DMS79 (cell line): ENCODE data around the gene FUNDC2.
"Not testable (repeated sequence)": the region's sequence is repeated elsewhere in the genome, so short reads cannot be mapped to it uniquely, and the experiment has no call there.

Experiments used
- DNase-seq: peaks from one replicate; lab custom pipeline; 2025; lab: John Stamatoyannopoulos, UW

Gene FUNDC2

GRCh38 chrX:155026727-155027508, at the start of gene FUNDC2:
Gene FUNDC2 (plus strand): TSS chrX:155026844. CDS start chrX:155026939, 95 bp downstream.
- DNase-seq, result peak; percentile 81

- no peak for DNase-seq
Observed at GRCh38 chrX:154979629-154980028, 47.0 kb upstream of the FUNDC2 start.

- DNase-seq, result peak; percentile 21
Observed at GRCh38 chrX:154980330-154981115, 46.1 kb upstream of the FUNDC2 start.

- DNase-seq, result peak; percentile 16
Observed at GRCh38 chrX:154981116-154981411, 45.6 kb upstream of the FUNDC2 start.

GRCh38 chrX:154986826-154987575, 39.6 kb upstream of the FUNDC2 start:
- no peak for DNase-seq

GRCh38 chrX:154987940-154988339, 38.7 kb upstream of the FUNDC2 start:
- no peak for DNase-seq

GRCh38 chrX:154988719-154989118, 37.9 kb upstream of the FUNDC2 start:
- no peak for DNase-seq

- no peak for DNase-seq
Observed at GRCh38 chrX:154990496-154990895, 36.1 kb upstream of the FUNDC2 start.

- DNase-seq, result no peak
Observed at GRCh38 chrX:154991039-154991438, 35.6 kb upstream of the FUNDC2 start.

GRCh38 chrX:154991476-154991875, 35.2 kb upstream of the FUNDC2 start:
- no peak for DNase-seq

- DNase-seq, result no peak
Observed at GRCh38 chrX:154998204-154998880, 28.3 kb upstream of the FUNDC2 start.

GRCh38 chrX:155000841-155001240, 25.8 kb upstream of the FUNDC2 start:
- DNase-seq, result no peak

GRCh38 chrX:155001873-155002272, 24.8 kb upstream of the FUNDC2 start:
- DNase-seq, result no peak

- DNase-seq, result no peak
Observed at GRCh38 chrX:155005190-155005589, 21.5 kb upstream of the FUNDC2 start.

GRCh38 chrX:155006379-155006778, 20.3 kb upstream of the FUNDC2 start:
- not testable (repeated sequence) for DNase-seq

- not testable (repeated sequence) for DNase-seq
Observed at GRCh38 chrX:155006913-155007671, 19.6 kb upstream of the FUNDC2 start.

- not testable (repeated sequence) for DNase-seq
Observed at GRCh38 chrX:155008578-155008977, 18.1 kb upstream of the FUNDC2 start.

- DNase-seq, result no peak
Observed at GRCh38 chrX:155009994-155010472, 16.6 kb upstream of the FUNDC2 start.

- no peak for DNase-seq
Observed at GRCh38 chrX:155020591-155020990, 6.1 kb upstream of the FUNDC2 start.

GRCh38 chrX:155022585-155022984, 4.1 kb upstream of the FUNDC2 start, which contains the start of gene F8:
Gene F8 (minus strand): TSS chrX:155022723. CDS start chrX:155022552, 171 bp downstream.
- no peak for DNase-seq
